HepG2 (cell line): ENCODE results near the gene CHMP5. TPM values are rescaled to one million over a fixed set of nuclear protein-coding genes. Genes with fewer than 3 reads are reported as not detected.

Source experiments
- ATAC-seq: fragments of 200-7000 bp; cut with Tn5 transposase; 3 replicates; pipeline ENCODE4 v1.9.1; 2020; ENCODE audit warnings: mild to moderate bottlenecking, moderate library complexity
- BruUV-seq: library from RNA; stranded (reverse); fragments of 400-500 nt; replicated peaks from 2 replicates; lab custom pipeline; 2021; lab: Mats Ljungman, UMichigan
- CTCF ChIA-PET: fragments of 300-600 bp; formaldehyde crosslinking; extraction: SDS; loops from one replicate; lab custom pipeline; 2021; ENCODE audit warnings: low total read pairs, inconsistent platforms, low intra/inter-chr PET ratio; lab: Yijun Ruan, JAX
- POLR2A ChIA-PET: fragments of 350-600 bp; sonication (Branson Sonifier 250); formaldehyde crosslinking; loops from one replicate; lab custom pipeline; 2020; ENCODE audit warnings: antibody characterized with exemption, inconsistent platforms; lab: Yijun Ruan, JAX
- DNase-seq: peaks from one replicate; pipeline ENCODE4 v3.0.0-alpha.2; 2015; ENCODE audit warnings: low spot score
- FAIRE-seq: peaks from 3 replicates; lab custom pipeline; 2011; peaks lifted over from hg19 to GRCh38; lab: Jason Lieb, UNC
- H2AFZ ChIP-seq: one replicate; pipeline ENCODE4 v1.6.1; 2011; ENCODE audit warnings: low read length, inconsistent platforms
- H3K27ac ChIP-seq: fragments of 300-600 bp; 3 replicates; pipeline ENCODE4 v1.8.0; 2011; ENCODE audit warnings: mixed run types, mild to moderate bottlenecking, mixed read lengths, low read length, inconsistent platforms; ENCODE audit not compliant: insufficient read depth; ENCODE audit errors: extremely low read length
- H3K27me3 ChIP-seq, 2 experiments: fragments of 200-600 bp in 1 of 2; 2 replicates in 1 of 2; 3 replicates in 1 of 2; pipeline versions ENCODE4 v1.6.0 to v1.8.0; 2011; ENCODE audit warnings: low read length in 2 of 2, mild to moderate bottlenecking in 2 of 2, moderate library complexity in 2 of 2, inconsistent platforms in 1 of 2; ENCODE audit not compliant: insufficient read depth in 2 of 2, control insufficient read depth in 1 of 2
- H3K36me3 ChIP-seq, 2 experiments: fragments of 200-600 bp in 1 of 2; replicated peaks in 1 of 2; 2 replicates in 1 of 2; 3 replicates in 1 of 2; pipeline versions ENCODE4 v1.5.1 to v1.8.0; 2011; ENCODE audit warnings: low read length in 2 of 2, inconsistent platforms in 1 of 2; ENCODE audit not compliant: insufficient read depth in 2 of 2, control insufficient read depth in 1 of 2
- H3K4me1 ChIP-seq: 2 replicates; pipeline ENCODE4 v1.5.1; 2012; ENCODE audit warnings: low read length, inconsistent platforms; ENCODE audit not compliant: insufficient read depth
- H3K4me2 ChIP-seq: 2 replicates; pipeline ENCODE4 v1.6.0; 2011; ENCODE audit warnings: low read depth, low read length, inconsistent platforms
- H3K4me3 ChIP-seq, 3 experiments: fragments of 200-600 bp in 1 of 3; sonication (generic), shearing (Covaris generic) in 1 of 3; replicated peaks in 1 of 3; 2 replicates each; pipeline ENCODE4 v1.5.1; 2011 to 2016; ENCODE audit warnings: low read length in 3 of 3, inconsistent platforms in 2 of 3, low read depth in 2 of 3, mild to moderate bottlenecking in 2 of 3, control low read depth in 1 of 3, mixed read lengths in 1 of 3; ENCODE audit not compliant: insufficient read depth in 1 of 3
- H3K79me2 ChIP-seq: one replicate; pipeline ENCODE4 v1.6.1; 2011; ENCODE audit warnings: low read length, inconsistent platforms; ENCODE audit not compliant: insufficient read depth
- H3K9ac ChIP-seq: 2 replicates; pipeline ENCODE4 v1.6.0; 2011; ENCODE audit warnings: mild to moderate bottlenecking, low read depth, low read length, inconsistent platforms; ENCODE audit not compliant: insufficient read depth
- H3K9me3 ChIP-seq: 2 replicates; pipeline ENCODE4 v1.5.1; 2012; ENCODE audit warnings: mild to moderate bottlenecking, low read length
- H4K20me1 ChIP-seq: 2 replicates; pipeline ENCODE4 v1.6.0; 2011; ENCODE audit warnings: inconsistent platforms, mild to moderate bottlenecking, low read length, moderate library complexity; ENCODE audit not compliant: insufficient read depth
- ATF3 ChIP-seq: sonication (generic); formaldehyde crosslinking; IDR thresholded peaks from 2 replicates; pipeline ENCODE4 v1.4.0; 2020; ENCODE audit warnings: missing genetic modification reagents
- BRD4 ChIP-seq: sonication (generic); formaldehyde crosslinking; IDR thresholded peaks from 2 replicates; pipeline ENCODE4 v1.4.0; 2020; ENCODE audit warnings: missing genetic modification reagents
- CEBPG ChIP-seq: IDR thresholded peaks from 2 replicates; pipeline ENCODE4 v1.6.1; 2016
- GATAD1 ChIP-seq: IDR thresholded peaks from 2 replicates; pipeline ENCODE4 v1.6.1; 2016; ENCODE audit warnings: missing genetic modification reagents, missing compliant biosample characterization
- KDM2A ChIP-seq: sonication (generic); formaldehyde crosslinking; IDR thresholded peaks from 2 replicates; pipeline ENCODE4 v1.4.0; 2020; ENCODE audit warnings: low read depth, missing genetic modification reagents, borderline replicate concordance
- NONO ChIP-seq, 2 experiments: fragments of 450-650 bp in 1 of 2; sonication (generic) in 1 of 2; formaldehyde crosslinking in 1 of 2; IDR thresholded peaks in 1 of 2; conservative IDR thresholded peaks in 1 of 2; 2 replicates each; pipeline versions ENCODE4 v1.6.1 to v1.8.0; 2017 to 2022; ENCODE audit warnings: mild to moderate bottlenecking in 1 of 2, missing genetic modification reagents in 1 of 2, moderate library complexity in 1 of 2
- RBFOX2 ChIP-seq: fragments of 200-400 bp; formaldehyde crosslinking; IDR thresholded peaks from 2 replicates; pipeline ENCODE4 v1.6.1; 2017; ENCODE audit warnings: low read depth, mild to moderate bottlenecking, low read length
- TEAD2 ChIP-seq: sonication (generic); formaldehyde crosslinking; IDR thresholded peaks from 2 replicates; pipeline ENCODE4 v1.9.0; 2021; ENCODE audit warnings: missing genetic modification reagents
- TRIM22 ChIP-seq: fragments of 450-650 bp; IDR thresholded peaks from 2 replicates; pipeline ENCODE4 v1.6.1; 2017
- TSC22D2 ChIP-seq: sonication (generic); formaldehyde crosslinking; IDR thresholded peaks from 2 replicates; pipeline ENCODE4 v1.5.1; 2020; ENCODE audit warnings: missing genetic modification reagents, mild to moderate bottlenecking, borderline replicate concordance
- ZGPAT ChIP-seq: IDR thresholded peaks from 2 replicates; pipeline ENCODE4 v1.6.1; 2016; ENCODE audit warnings: mild to moderate bottlenecking
- ZMYM4 ChIP-seq: sonication (generic); formaldehyde crosslinking; IDR thresholded peaks from 2 replicates; pipeline ENCODE4 v1.8.1; 2023; ENCODE audit warnings: mild to moderate bottlenecking, missing genetic modification reagents
- ZNF280B ChIP-seq: sonication (generic); formaldehyde crosslinking; IDR thresholded peaks from 2 replicates; pipeline ENCODE4 v1.5.0; 2020; ENCODE audit warnings: missing genetic modification reagents, mild to moderate bottlenecking, borderline replicate concordance
- ZNF430 ChIP-seq: sonication (generic); formaldehyde crosslinking; IDR thresholded peaks from 2 replicates; pipeline ENCODE4 v1.9.0; 2021; ENCODE audit warnings: mild to moderate bottlenecking, missing genetic modification reagents
- ZNF44 ChIP-seq: sonication (generic); formaldehyde crosslinking; IDR thresholded peaks from 2 replicates; pipeline ENCODE4 v1.5.1; 2020; ENCODE audit warnings: mild to moderate bottlenecking, missing genetic modification reagents
- ZNF451 ChIP-seq: sonication (generic); formaldehyde crosslinking; IDR thresholded peaks from 2 replicates; pipeline ENCODE4 v1.5.0; 2020; ENCODE audit warnings: mild to moderate bottlenecking, missing genetic modification reagents
- ZNF709 ChIP-seq: sonication (generic); formaldehyde crosslinking; IDR thresholded peaks from 2 replicates; pipeline ENCODE4 v1.5.0; 2020; ENCODE audit warnings: mild to moderate bottlenecking, missing genetic modification reagents
- WGBS: methylation state at CpG from one replicate; pipeline ENCODE4 v1.1.6; 2017; ENCODE audit warnings: low lambda C conversion rate; 5-methylcytosine and 5-hydroxymethylcytosine counted together
- in situ Hi-C: cut with HindIII; loops from 2 replicates; pipeline ENCODE4 v1.10.0; 2017; ENCODE audit warnings: low pct_unique_long_range_greater_than_20kb; ENCODE audit not compliant: extremely low pct_ligation_motif_present
- intact Hi-C: fragments of 100-400 bp; cut with micrococcal nuclease; formaldehyde crosslinking; loops from one replicate; pipeline ENCODE4 v1.10.0; 2022; ENCODE audit not compliant: unreplicated experiment
- polyA plus RNA-seq, 8 experiments: library from polyadenylated mRNA; depleted of rRNA in 3 of 8; stranded (reverse) in 7 of 8; unstranded in 1 of 8; fragments of >200 nt; fragmentation: Illumina TruSeq in 4 of 8; extraction: Trizol in 4 of 8; gene quantifications; 2 replicates each; pipeline versions ENCODE4 v1.2.1 to v1.2.3, GENCODE V29; 2011 to 2016; ENCODE audit warnings: low read depth in 4 of 8, missing spikeins in 1 of 8, mixed read lengths in 1 of 8; ENCODE audit not compliant: insufficient read depth in 1 of 8
- total RNA-seq, 5 experiments: library from RNA; depleted of rRNA; stranded (reverse); fragments of >200 nt; fragmentation: Illumina TruSeq; extraction: Trizol; gene quantifications; 2 replicates each; pipeline ENCODE4 v1.2.3, GENCODE V29; 2016; ENCODE audit warnings: low read depth in 1 of 5

Gene CHMP5
- total and polyA plus RNA-seq, 2 of the 13 experiments (the other 11 are each of a cell fraction or from before 2014, with no cell fraction given) = 46.0 to 57.3 TPM

DNA sequence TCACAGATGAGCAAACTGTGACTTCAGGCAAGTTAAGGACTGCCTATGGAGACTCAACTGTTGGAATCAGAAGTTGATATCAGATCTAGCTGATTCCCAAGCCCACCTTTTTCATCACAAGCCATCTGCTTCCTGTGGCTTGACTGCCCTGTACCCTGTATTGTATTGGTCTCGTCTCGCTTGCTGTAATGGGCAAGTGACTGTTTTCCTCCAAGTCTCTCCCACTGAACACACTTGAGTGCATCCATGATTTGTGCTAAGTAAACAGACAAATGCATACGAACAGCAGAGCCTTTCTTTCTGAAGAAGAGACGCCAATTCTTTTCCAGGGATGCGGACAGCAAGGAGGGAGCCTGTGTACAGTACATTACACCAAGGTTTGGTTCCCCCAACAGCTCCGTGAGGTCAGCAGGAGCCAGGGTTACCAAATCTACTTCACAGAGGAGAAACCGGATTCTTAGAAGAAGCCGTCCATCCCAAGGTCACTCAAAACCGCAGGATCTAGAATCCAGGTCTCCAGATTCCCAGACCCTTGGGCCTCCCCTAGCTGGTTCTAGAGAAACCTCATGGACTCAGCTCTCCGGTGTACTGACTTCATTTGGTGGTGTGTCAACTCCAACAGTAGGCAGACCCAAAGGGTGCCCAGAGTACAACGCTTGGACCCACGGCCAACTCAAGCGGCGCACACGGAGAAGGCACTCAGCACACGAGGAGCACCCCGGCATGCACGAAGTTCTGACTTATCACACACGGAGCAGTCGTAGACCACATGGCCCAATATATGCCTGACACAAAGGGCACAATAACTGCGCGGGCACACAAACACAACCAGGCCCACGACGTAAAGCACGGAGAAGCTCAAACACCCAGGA is 1.5 kb upstream of the CHMP5 start (continued):
- TF ChIP-seq ZNF430 (0 out of 2 replicates have a peak, but pooled peaks have one; percentile 28), ATF3 (CRISPR knock-in tag) (no peak), BRD4 (CRISPR knock-in tag) (peak; percentile 11; the same call in 1 of the 2 replicates), TEAD2 (CRISPR knock-in tag) (no peak), ZNF709 (CRISPR knock-in tag) (peak; percentile 30; the same call in 1 of the 2 replicates), NONO (IDR thresholded peaks at IDR 0.05) (no peak), NONO (CRISPR knock-in tag; conservative IDR thresholded peaks at IDR 0.05) (peak; percentile 30; the same call in 1 of the 2 replicates), GATAD1 (CRISPR knock-in tag) (0 out of 2 replicates have a peak, but pooled peaks have one; percentile 21), ZNF44 (peak; percentile 22; the same call in 1 of the 2 replicates)

GRCh38 chr9:33264003-33264472 is 811 bp upstream of the CHMP5 start:
- no peaks in the 10 kb centered on the region for H3K9me3 ChIP-seq
- TF ChIP-seq RBFOX2 (no peak), ZMYM4 (CRISPR knock-in tag) (no peak), ZGPAT (CRISPR knock-in tag) (no peak), ZNF280B (peak; percentile 65; the same call in 1 of the 2 replicates), TRIM22 (no peak), KDM2A (0 out of 2 replicates have a peak, but pooled peaks have one; percentile 47), ZNF709 (CRISPR knock-in tag) (peak; percentile 83), TSC22D2 (no peak), ZNF451 (CRISPR knock-in tag) (0 out of 2 replicates have a peak, but pooled peaks have one; percentile 13), CEBPG (no peak)

More at GRCh38 chr9:33264003-33264472, 811 bp upstream of the CHMP5 start:
- intact Hi-C loops (loop anchor here (5.0 kb wide), 1 partner anchor 37 kb away; no protein-coding TSS in a partner anchor), in situ Hi-C loops (no loop called here)
- Histone ChIP-seq H3K9ac (peak overlapping the region; percentile 90), H3K79me2 (peaks cover 37% of the 10 kb centered on the region), H3K4me3 (peak overlapping the region; percentile 89 to 100 (median 98)), H3K27ac (peak overlapping the region; percentile 82), H2AFZ (no peak overlapping the region), H3K36me3 (peaks cover 13 to 47% of the 10 kb centered on the region in 2 experiments), H4K20me1 (no peaks in the 10 kb centered on the region), H3K27me3 (no peaks in the 10 kb centered on the region; a peak in 1 of 5 replicates), H3K4me2 (peak overlapping the region; percentile 96), H3K4me1 (peaks cover 30% of the 10 kb centered on the region)
- CTCF ChIA-PET = interaction anchor here (1.3 kb wide), 1 partner anchor 35 kb away, joined by 4 read pairs; no protein-coding TSS in a partner anchor
- DNase-seq (peak; percentile 10), FAIRE-seq (no peak), ATAC-seq (peak; percentile 45)
- WGBS = 2% methylated on average over 25 of the region's 37 CpGs
- BruUV-seq = TSS peak; percentile 50
- POLR2A ChIA-PET = interaction anchor here (0.7 to 2.1 kb wide), 12 partner anchors 10 to 240 kb away, joined by 3 to 14 read pairs (median 4); partner anchors contain the start of genes B4GALT1, DNAJA1, NFX1 and NOL6
